HG03442 (cell line): ENCODE data around the gene UBL7.

ENCODE experiments used
- ATAC-seq: cut with Tn5 transposase; IDR thresholded peaks from one replicate; pipeline ENCODE4 v1.9.1; 2021; ENCODE audit warnings: mild to moderate bottlenecking, moderate library complexity; ENCODE audit not compliant: unreplicated experiment

UBL7 gene

GRCh38 chr15:74424901-74425528 is 35.9 kb downstream of the UBL7 start:
- ATAC-seq, result no peak

- no peak for ATAC-seq
Observed at GRCh38 chr15:74423431-74424257, 37.3 kb downstream of the UBL7 start.

- no peak for ATAC-seq
Observed at GRCh38 chr15:74422652-74423430, 38.1 kb downstream of the UBL7 start.

- no peak for ATAC-seq
Observed at GRCh38 chr15:74422265-74422651, 38.7 kb downstream of the UBL7 start.

GRCh38 chr15:74421302-74422245 is 39.4 kb downstream of the UBL7 start:
- ATAC-seq, result no peak

- ATAC-seq, result no peak
Observed at GRCh38 chr15:74420193-74420905, 40.6 kb downstream of the UBL7 start.

GRCh38 chr15:74419432-74419831 is 41.5 kb downstream of the UBL7 start:
- ATAC-seq, result no peak

GRCh38 chr15:74418575-74419338 is 42.2 kb downstream of the UBL7 start:
- ATAC-seq, result no peak

- ATAC-seq, result no peak
Observed at GRCh38 chr15:74417670-74418069, 43.3 kb downstream of the UBL7 start.

- no peak for ATAC-seq
Observed at GRCh38 chr15:74417225-74417624, 43.7 kb downstream of the UBL7 start.

GRCh38 chr15:74415966-74416916 is 44.7 kb downstream of the UBL7 start:
- ATAC-seq, result no peak

- no peak for ATAC-seq
Observed at GRCh38 chr15:74414603-74415338, 46.2 kb downstream of the UBL7 start.

- no peak for ATAC-seq
Observed at GRCh38 chr15:74414081-74414580, 46.8 kb downstream of the UBL7 start.

GRCh38 chr15:74413350-74414080 is 47.4 kb downstream of the UBL7 start:
- ATAC-seq, result no peak

GRCh38 chr15:74412159-74412558 is 48.8 kb downstream of the UBL7 start:
- ATAC-seq, result no peak

GRCh38 chr15:74411686-74412085 is 49.3 kb downstream of the UBL7 start:
- ATAC-seq, result no peak

GRCh38 chr15:74410502-74410901 is 50.5 kb downstream of the UBL7 start:
- ATAC-seq, result no peak
